Measurements from ENCODE around the gene NMNAT2.

- no peak for TF ChIP-seq CTCF (IDR thresholded peaks at IDR 0.05)
- TF ChIP-seq EP300 (IDR thresholded peaks at IDR 0.05), result no peak
- TF ChIP-seq POLR2A (IDR thresholded peaks at IDR 0.05), result no peak
Observed at GRCh38 chr1:183300828-183301227, 117.4 kb downstream of the NMNAT2 start.

All from ovary (tissue), 3 donors.